IMR-90 (cell line): Measurements from ENCODE around the gene UQCC5. TPM values are rescaled to one million over a fixed set of nuclear protein-coding genes. Genes with fewer than 3 reads are reported as not detected.

ENCODE experiments used
- ATAC-seq: fragments of 200-7000 bp; cut with Tn5 transposase; 2 replicates; pipeline ENCODE4 v1.9.1; 2020; ENCODE audit warnings: low read depth, mild to moderate bottlenecking, moderate library complexity
- BruUV-seq: library from RNA; stranded (reverse); fragments of 400-500 nt; replicated peaks from 2 replicates; lab custom pipeline; 2021; lab: Mats Ljungman, UMichigan
- CTCF ChIA-PET: fragments of 300-600 bp; formaldehyde crosslinking; extraction: SDS; loops from one replicate; lab custom pipeline; 2021; ENCODE audit warnings: antibody characterized with exemption; lab: Yijun Ruan, JAX
- POLR2A ChIA-PET: fragments of 300-600 bp; sonication (Branson Sonifier 250); formaldehyde crosslinking; loops from one replicate; lab custom pipeline; 2022; ENCODE audit warnings: antibody characterized with exemption; ENCODE audit not compliant: unreplicated experiment; lab: Charles Lee
- DNase-seq: peaks from one replicate; pipeline ENCODE4 v3.0.0; 2013
- H2AFZ ChIP-seq: replicated peaks from 2 replicates; pipeline ENCODE3; 2013; ENCODE audit warnings: low read length, mild to moderate bottlenecking; ENCODE audit not compliant: poor library complexity
- H2AK5ac ChIP-seq: 2 replicates; pipeline ENCODE4 v1.6.1; 2013; ENCODE audit warnings: low read depth, low read length, inconsistent platforms
- H2AK9ac ChIP-seq: replicated peaks from 2 replicates; pipeline ENCODE3; 2013; ENCODE audit warnings: mild to moderate bottlenecking, low read depth, low read length, moderate library complexity; ENCODE audit not compliant: poor library complexity
- H2BK120ac ChIP-seq: 2 replicates; pipeline ENCODE4 v1.6.1; 2013; ENCODE audit warnings: low read depth, low read length, inconsistent platforms
- H2BK15ac ChIP-seq: 3 replicates; pipeline ENCODE4 v1.6.1; 2013; ENCODE audit warnings: low read depth, low read length, inconsistent platforms
- H2BK20ac ChIP-seq: 2 replicates; pipeline ENCODE4 v1.6.1; 2013; ENCODE audit warnings: low read depth, mild to moderate bottlenecking, inconsistent platforms, low read length, moderate library complexity
- H2BK5ac ChIP-seq: 2 replicates; pipeline ENCODE4 v1.6.1; 2013; ENCODE audit warnings: mild to moderate bottlenecking, low read depth, low read length, inconsistent platforms; ENCODE audit not compliant: poor library complexity, severe bottlenecking
- H3K14ac ChIP-seq: replicated peaks from 2 replicates; pipeline ENCODE4 v1.6.1; 2013; ENCODE audit warnings: low read depth, low read length, inconsistent platforms
- H3K18ac ChIP-seq: 2 replicates; pipeline ENCODE4 v1.6.1; 2013; ENCODE audit warnings: low read depth, low read length, control low read depth
- H3K23ac ChIP-seq: 2 replicates; pipeline ENCODE4 v1.6.1; 2013; ENCODE audit warnings: low read depth, low read length, inconsistent platforms
- H3K27ac ChIP-seq: 2 replicates; pipeline ENCODE4 v1.5.1; 2013; ENCODE audit warnings: mild to moderate bottlenecking, control low read depth, low read length; ENCODE audit not compliant: insufficient read depth
- H3K27me3 ChIP-seq: 2 replicates; pipeline ENCODE4 v1.6.1; 2013; ENCODE audit warnings: low read length; ENCODE audit not compliant: control insufficient read depth, insufficient read depth
- H3K36me3 ChIP-seq: 2 replicates; pipeline ENCODE4 v1.6.1; 2013; ENCODE audit warnings: low read length, mixed read lengths; ENCODE audit not compliant: control insufficient read depth, insufficient read depth
- H3K4ac ChIP-seq: 2 replicates; pipeline ENCODE4 v1.6.1; 2013; ENCODE audit warnings: low read depth, low read length, inconsistent platforms
- H3K4me1 ChIP-seq: 2 replicates; pipeline ENCODE4 v1.6.1; 2013; ENCODE audit warnings: low read length, mixed read lengths; ENCODE audit not compliant: control insufficient read depth, insufficient read depth
- H3K4me2 ChIP-seq: 2 replicates; pipeline ENCODE4 v1.6.1; 2013; ENCODE audit warnings: low read depth, mild to moderate bottlenecking, control low read depth, low read length, moderate library complexity
- H3K4me3 ChIP-seq: 2 replicates; pipeline ENCODE4 v1.5.1; 2013; ENCODE audit warnings: low read depth, mild to moderate bottlenecking, control low read depth, low read length, moderate library complexity; ENCODE audit not compliant: insufficient read depth
- H3K56ac ChIP-seq: 2 replicates; pipeline ENCODE4 v1.6.1; 2013; ENCODE audit warnings: low read length, inconsistent platforms; ENCODE audit not compliant: insufficient read depth; ENCODE audit errors: extremely low read depth
- H3K79me1 ChIP-seq, 2 experiments: 2 replicates each; pipeline ENCODE4 v1.6.1; 2013; ENCODE audit warnings: low read length in 2 of 2, inconsistent platforms in 1 of 2, low read depth in 1 of 2
- H3K9ac ChIP-seq: 2 replicates; pipeline ENCODE4 v1.6.1; 2013; ENCODE audit warnings: low read depth, low read length, control low read depth
- H3K9me1 ChIP-seq: 2 replicates; pipeline ENCODE4 v1.6.1; 2013; ENCODE audit warnings: low read length, inconsistent platforms; ENCODE audit not compliant: insufficient read depth
- H3K9me3 ChIP-seq: 2 replicates; pipeline ENCODE4 v1.6.1; 2013; ENCODE audit warnings: low read length; ENCODE audit not compliant: control insufficient read depth, insufficient read depth
- H4K20me1 ChIP-seq: 2 replicates; pipeline ENCODE4 v1.6.1; 2013; ENCODE audit warnings: low read length, inconsistent platforms; ENCODE audit not compliant: insufficient read depth
- H4K5ac ChIP-seq: 2 replicates; pipeline ENCODE4 v1.6.1; 2013; ENCODE audit warnings: mild to moderate bottlenecking, low read depth, low read length, control low read depth
- H4K8ac ChIP-seq, 2 experiments: 2 replicates each; pipeline ENCODE4 v1.6.1; 2013; ENCODE audit warnings: low read depth in 2 of 2, low read length in 2 of 2, control low read depth in 1 of 2, inconsistent platforms in 1 of 2
- H4K91ac ChIP-seq: 2 replicates; pipeline ENCODE4 v1.6.1; 2013; ENCODE audit warnings: low read depth, low read length, inconsistent platforms; ENCODE audit not compliant: insufficient read depth
- BHLHE40 ChIP-seq: fragments of 150-350 bp; IDR thresholded peaks from 2 replicates; pipeline ENCODE4 v1.6.1; 2016; ENCODE audit warnings: mild to moderate bottlenecking, low read depth, low read length
- CEBPB ChIP-seq: IDR thresholded peaks from 2 replicates; pipeline ENCODE4 v1.6.1; 2012; ENCODE audit warnings: low read depth, low read length, improper control_type of control experiment
- ELK1 ChIP-seq: fragments of 150-350 bp; IDR thresholded peaks from 2 replicates; pipeline ENCODE4 v1.6.1; 2016; ENCODE audit warnings: low read depth, mild to moderate bottlenecking, low read length, moderate library complexity, borderline replicate concordance
- MAZ ChIP-seq: IDR thresholded peaks from 2 replicates; pipeline ENCODE4 v1.6.1; 2012; ENCODE audit warnings: low read depth, mild to moderate bottlenecking, low read length, improper control_type of control experiment, moderate library complexity, borderline replicate concordance
- NFE2L2 ChIP-seq: fragments of 150-350 bp; IDR thresholded peaks from 2 replicates; pipeline ENCODE4 v1.6.1; 2016; ENCODE audit warnings: low read depth, mild to moderate bottlenecking, low read length
- POLR2A ChIP-seq: IDR thresholded peaks from 2 replicates; pipeline ENCODE4 v1.6.1; 2012; ENCODE audit warnings: mild to moderate bottlenecking, low read depth, low read length
- RAD21 ChIP-seq: IDR thresholded peaks from 2 replicates; pipeline ENCODE4 v1.6.1; 2012; ENCODE audit warnings: low read length, improper control_type of control experiment
- RCOR1 ChIP-seq: IDR thresholded peaks from 2 replicates; pipeline ENCODE4 v1.6.1; 2012; ENCODE audit warnings: mild to moderate bottlenecking, low read length, improper control_type of control experiment; ENCODE audit not compliant: insufficient replicate concordance
- RFX5 ChIP-seq: IDR thresholded peaks from 2 replicates; pipeline ENCODE4 v1.8.0; 2012; ENCODE audit warnings: low read depth, mild to moderate bottlenecking, low read length, moderate library complexity
- SMC3 ChIP-seq: fragments of 150-350 bp; IDR thresholded peaks from 2 replicates; pipeline ENCODE4 v1.6.1; 2016; ENCODE audit warnings: low read depth, mild to moderate bottlenecking, antibody characterized with exemption, low read length, moderate library complexity
- WGBS, 2 experiments: methylation state at CpG; one replicate each; pipeline versions ENCODE4 v1.1.5 to v1.1.7; 2013; ENCODE audit warnings: missing lambda C conversion rate in 2 of 2; ENCODE audit not compliant: insufficient read length in 1 of 2; ENCODE audit errors: extremely low coverage in 2 of 2; 5-methylcytosine and 5-hydroxymethylcytosine counted together
- dilution Hi-C: fragments of 300-500 bp; cut with HindIII; formaldehyde crosslinking; loops from one replicate; pipeline ENCODE4 v1.14.3; 2018; ENCODE audit warnings: low sequenced_read_pairs; ENCODE audit not compliant: unreplicated experiment
- in situ Hi-C: fragments of 300-500 bp; cut with MboI; formaldehyde crosslinking; loops from 3 replicates; pipeline ENCODE4 v1.14.3; 2019; ENCODE audit warnings: low sequenced_read_pairs, inconsistent platforms, mixed read lengths
- intact Hi-C: fragments of 100-400 bp; cut with micrococcal nuclease; formaldehyde crosslinking; loops from 2 replicates; pipeline ENCODE4 v1.10.0; 2022
- polyA plus RNA-seq, 3 experiments: library from polyadenylated mRNA; depleted of rRNA; stranded (reverse); fragments of >200 nt; gene quantifications; 2 replicates each; pipeline ENCODE4 v1.2.3, GENCODE V29; 2012; ENCODE audit warnings: low replicate concordance in 1 of 3
- total RNA-seq: library from RNA; depleted of rRNA; stranded (reverse); fragments of >200 nt; gene quantifications from 2 replicates; pipeline ENCODE4 v1.2.3, GENCODE V29; 2012
- TF ChIP-seq, protein P1 (sequence below): fragments of 150-350 bp; IDR thresholded peaks from 2 replicates; pipeline ENCODE4 v1.6.1; 2017; ENCODE audit warnings: mild to moderate bottlenecking, antibody characterized with exemption, low read length, low read depth

UQCC5 gene
- total and polyA plus RNA-seq, 2 of the 4 experiments (the other 2 are of a cell fraction), result 1.1 to 16.9 TPM

DNA sequence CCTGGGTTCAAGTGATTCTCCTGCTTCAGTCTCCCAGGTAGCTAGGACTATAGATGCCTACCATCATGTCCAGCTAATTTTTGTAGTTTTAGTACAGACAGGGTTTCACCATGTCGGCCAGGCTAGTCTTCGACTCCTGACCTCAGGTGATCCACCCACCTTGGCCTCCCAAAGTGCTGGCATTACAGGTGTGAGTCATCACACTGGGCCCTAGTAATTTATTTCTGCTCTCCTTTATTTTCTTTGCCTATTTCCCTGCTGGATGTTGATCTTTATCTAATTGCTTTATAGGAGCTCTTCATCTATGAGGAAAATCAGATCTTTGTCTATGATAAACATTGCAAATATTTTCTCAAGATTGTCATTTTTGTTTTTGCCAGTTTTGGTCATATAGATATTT is 31.7 kb downstream of the UQCC5 start:
- Histone ChIP-seq H2BK120ac (no peak overlapping the region), H3K27ac (no peak overlapping the region), H3K14ac (no peak overlapping the region), H3K4me2 (no peak overlapping the region), H3K9ac (no peak overlapping the region), H3K36me3 (peaks cover 9% of the 10 kb centered on the region), H2BK15ac (no peak overlapping the region), H3K4me1 (peaks cover 4% of the 10 kb centered on the region), H2AK5ac (no peak overlapping the region), H3K79me1 (peaks cover 3 to 18% of the 10 kb centered on the region in 2 experiments; a peak in 3 of 4 replicates), H3K27me3 (no peaks in the 10 kb centered on the region), H4K8ac (no peak overlapping the region), H3K9me3 (no peaks in the 10 kb centered on the region), H4K20me1 (no peaks in the 10 kb centered on the region), H2BK20ac (no peak overlapping the region), H4K5ac (no peak overlapping the region), H2AK9ac (no peak overlapping the region), H3K4me3 (no peak overlapping the region), H3K9me1 (no peaks in the 10 kb centered on the region; the same call in 1 of the 2 replicates), H4K91ac (no peak overlapping the region), H3K56ac (no peak overlapping the region), H3K18ac (no peak overlapping the region), H3K23ac (no peak overlapping the region), H3K4ac (no peak overlapping the region), H2AFZ (no peak overlapping the region), H2BK5ac (no peak overlapping the region)
- intact Hi-C loops, result no loop called here
- DNase-seq, result no peak
- in situ Hi-C loops, result no loop called here
- ChIA-PET POLR2A (no interaction called here), CTCF (interaction anchor here (0.8 kb wide), 1 partner anchor 9 kb away, joined by 3 read pairs; no protein-coding TSS in a partner anchor)
- no peak for ATAC-seq
- TF ChIP-seq RFX5 (no peak), RCOR1 (no peak), RAD21 (no peak), MAZ (no peak), ELK1 (no peak), BHLHE40 (no peak), SMC3 (no peak), POLR2A (no peak), NFE2L2 (no peak), CEBPB (no peak)
- TF ChIP-seq, protein P1, sequence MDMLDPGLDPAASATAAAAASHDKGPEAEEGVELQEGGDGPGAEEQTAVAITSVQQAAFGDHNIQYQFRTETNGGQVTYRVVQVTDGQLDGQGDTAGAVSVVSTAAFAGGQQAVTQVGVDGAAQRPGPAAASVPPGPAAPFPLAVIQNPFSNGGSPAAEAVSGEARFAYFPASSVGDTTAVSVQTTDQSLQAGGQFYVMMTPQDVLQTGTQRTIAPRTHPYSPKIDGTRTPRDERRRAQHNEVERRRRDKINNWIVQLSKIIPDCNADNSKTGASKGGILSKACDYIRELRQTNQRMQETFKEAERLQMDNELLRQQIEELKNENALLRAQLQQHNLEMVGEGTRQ, result no peak
- BruUV-seq, result no TSS peak
- dilution Hi-C loops, result no loop called here
- WGBS, 2 experiments, result 92% methylated on average over 2 of the region's 2 CpGs; no CpG with 5 or more reads in 1 of the 2 experiments
